GM12873 (cell line): ENCODE data around the gene TMCC1.

Source experiments
- CTCF ChIP-seq: IDR thresholded peaks from 2 replicates; pipeline ENCODE4 v1.5.1; 2012; ENCODE audit warnings: low read depth, mild to moderate bottlenecking, moderate library complexity, low read length, control low read depth; ENCODE audit not compliant: insufficient read depth; ENCODE audit errors: missing control alignments

The TMCC1 gene

GRCh38 chr3:129718201-129718600, 175.3 kb downstream of the TMCC1 start:
- TF ChIP-seq CTCF: no peak

- TF ChIP-seq CTCF: no peak
Measured at GRCh38 chr3:129715854-129716253, 177.7 kb downstream of the TMCC1 start.

DNA sequence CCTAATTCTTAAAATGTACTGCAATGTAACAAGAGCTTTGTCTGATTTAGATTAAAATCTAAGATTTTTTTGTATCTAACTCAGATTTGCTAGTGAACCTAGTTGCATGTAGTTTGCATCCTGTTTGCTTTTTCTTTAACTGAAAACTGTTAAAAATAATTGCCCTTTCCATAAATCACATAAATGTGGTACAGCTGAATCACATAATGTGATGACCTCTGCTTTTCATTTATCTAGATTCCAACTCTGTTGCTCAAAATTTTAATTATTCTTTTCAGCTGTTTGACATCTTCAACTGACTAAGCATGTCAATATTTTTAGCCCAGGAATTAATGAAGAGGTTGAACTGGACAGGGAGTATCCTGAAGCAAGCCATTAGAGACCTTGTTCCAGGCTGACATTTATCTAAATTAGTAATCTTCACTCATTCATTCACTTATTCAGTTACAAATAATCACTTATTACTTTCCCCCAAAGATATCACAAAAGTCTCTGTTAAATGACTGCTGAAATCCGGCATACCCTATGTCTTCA, 185.1 kb downstream of the TMCC1 start:
- no peak for TF ChIP-seq CTCF

DNA sequence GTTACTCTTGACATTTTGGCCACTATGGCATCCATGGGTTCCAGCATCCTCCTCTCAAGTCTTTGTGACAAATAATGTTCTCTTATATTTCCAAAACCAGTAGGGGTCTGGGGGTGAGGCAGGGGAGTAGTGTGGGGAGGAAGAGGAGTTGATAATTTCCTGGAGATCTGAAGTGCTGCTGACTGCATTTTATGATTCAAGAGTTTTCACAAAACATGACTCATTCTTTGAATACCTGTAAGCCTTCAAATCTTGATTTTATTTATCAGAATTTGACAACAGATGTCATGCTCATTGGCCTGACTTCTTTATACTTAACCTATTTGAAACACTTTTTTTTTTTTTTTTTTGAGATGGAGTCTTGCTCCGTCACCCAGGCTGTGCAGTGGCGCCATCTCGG, 188.2 kb downstream of the TMCC1 start:
- TF ChIP-seq CTCF: no peak

DNA sequence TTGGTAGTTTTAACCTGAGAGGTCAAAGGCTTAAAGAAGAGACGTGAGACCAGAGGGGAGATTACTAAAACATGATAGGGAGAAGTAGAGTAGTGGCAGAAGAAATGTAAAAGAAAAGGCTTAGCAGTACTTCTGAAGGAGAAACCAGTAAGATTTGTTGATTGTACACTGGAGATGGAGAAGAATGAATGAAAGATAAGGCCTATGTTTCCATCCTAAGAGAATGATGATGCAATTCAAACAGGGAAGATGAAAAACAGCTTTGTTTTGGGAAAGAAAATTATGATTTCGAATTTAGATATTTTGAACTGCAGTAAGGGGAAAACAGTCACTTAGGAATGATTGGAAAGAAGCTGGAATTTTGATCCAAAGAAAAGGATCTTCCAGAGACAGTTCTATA, 189.6 kb downstream of the TMCC1 start:
- no peak for TF ChIP-seq CTCF

- TF ChIP-seq CTCF: no peak
Measured at GRCh38 chr3:129702934-129703712, 190.4 kb downstream of the TMCC1 start.

- TF ChIP-seq CTCF: no peak
Measured at GRCh38 chr3:129701161-129701560, 192.3 kb downstream of the TMCC1 start.
